ENCODE measurements around the gene SGMS1.

DNA sequence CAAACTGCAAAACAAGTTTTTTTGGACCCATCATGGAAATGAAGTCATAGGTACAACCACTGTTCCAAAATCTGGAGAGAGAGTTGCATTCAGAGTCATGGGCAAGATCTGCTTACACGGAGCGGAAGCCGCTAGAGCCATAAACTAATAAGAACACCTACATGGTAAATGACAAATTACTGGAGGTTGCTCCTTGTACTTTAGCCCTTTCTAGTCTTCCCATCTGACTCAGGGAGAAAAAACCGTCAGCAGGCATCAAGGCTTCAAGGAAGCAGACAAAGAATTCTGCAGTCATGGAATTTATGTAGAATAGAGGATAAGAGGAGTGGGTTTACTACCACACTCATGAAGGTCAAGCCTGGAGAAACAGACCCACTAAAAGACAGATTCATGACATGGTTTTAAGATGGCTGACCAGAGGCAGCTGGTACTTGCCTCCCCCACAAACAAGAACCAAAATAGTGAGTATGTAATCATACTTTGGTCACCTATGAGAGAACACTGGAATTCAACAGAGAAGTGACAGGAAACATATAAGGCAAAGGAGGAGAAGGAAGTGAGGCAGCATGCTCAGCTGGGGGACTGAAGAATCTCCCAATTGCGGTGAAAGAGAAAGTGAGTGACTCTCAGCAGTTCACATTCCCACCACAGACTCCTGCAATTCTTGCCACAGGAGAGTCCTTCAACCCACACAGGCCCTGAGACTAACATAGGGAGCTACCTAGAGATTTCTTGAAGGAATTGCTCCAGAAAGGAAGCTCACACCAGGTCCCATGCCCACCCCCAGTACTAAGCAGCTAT lies 330.0 kb downstream of the SGMS1 start:
- TF ChIP-seq REST (IDR thresholded peaks at IDR 0.05; ENCODE audit: low read depth, low read length) (no peak), RAD21 (IDR thresholded peaks at IDR 0.05; ENCODE audit: low read length) (no peak), NFIC (IDR thresholded peaks at IDR 0.05; ENCODE audit: borderline replicate concordance) (no peak), POLR2AphosphoS5 (IDR thresholded peaks at IDR 0.05; ENCODE audit: low read depth, low read length) (no peak), SMC3 (IDR thresholded peaks at IDR 0.05; ENCODE audit: low read depth, low read length) (no peak), YY1 (IDR thresholded peaks at IDR 0.05; ENCODE audit: low read depth) (no peak), CHD2 (IDR thresholded peaks at IDR 0.05; ENCODE audit: low read length, partially characterized antibody) (no peak), RFX5 (IDR thresholded peaks at IDR 0.05; ENCODE audit: low read length) (no peak)
- TF ChIP-seq, protein P1, sequence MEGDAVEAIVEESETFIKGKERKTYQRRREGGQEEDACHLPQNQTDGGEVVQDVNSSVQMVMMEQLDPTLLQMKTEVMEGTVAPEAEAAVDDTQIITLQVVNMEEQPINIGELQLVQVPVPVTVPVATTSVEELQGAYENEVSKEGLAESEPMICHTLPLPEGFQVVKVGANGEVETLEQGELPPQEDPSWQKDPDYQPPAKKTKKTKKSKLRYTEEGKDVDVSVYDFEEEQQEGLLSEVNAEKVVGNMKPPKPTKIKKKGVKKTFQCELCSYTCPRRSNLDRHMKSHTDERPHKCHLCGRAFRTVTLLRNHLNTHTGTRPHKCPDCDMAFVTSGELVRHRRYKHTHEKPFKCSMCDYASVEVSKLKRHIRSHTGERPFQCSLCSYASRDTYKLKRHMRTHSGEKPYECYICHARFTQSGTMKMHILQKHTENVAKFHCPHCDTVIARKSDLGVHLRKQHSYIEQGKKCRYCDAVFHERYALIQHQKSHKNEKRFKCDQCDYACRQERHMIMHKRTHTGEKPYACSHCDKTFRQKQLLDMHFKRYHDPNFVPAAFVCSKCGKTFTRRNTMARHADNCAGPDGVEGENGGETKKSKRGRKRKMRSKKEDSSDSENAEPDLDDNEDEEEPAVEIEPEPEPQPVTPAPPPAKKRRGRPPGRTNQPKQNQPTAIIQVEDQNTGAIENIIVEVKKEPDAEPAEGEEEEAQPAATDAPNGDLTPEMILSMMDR (IDR thresholded peaks at IDR 0.05): no peak
- TF ChIP-seq, protein P2, sequence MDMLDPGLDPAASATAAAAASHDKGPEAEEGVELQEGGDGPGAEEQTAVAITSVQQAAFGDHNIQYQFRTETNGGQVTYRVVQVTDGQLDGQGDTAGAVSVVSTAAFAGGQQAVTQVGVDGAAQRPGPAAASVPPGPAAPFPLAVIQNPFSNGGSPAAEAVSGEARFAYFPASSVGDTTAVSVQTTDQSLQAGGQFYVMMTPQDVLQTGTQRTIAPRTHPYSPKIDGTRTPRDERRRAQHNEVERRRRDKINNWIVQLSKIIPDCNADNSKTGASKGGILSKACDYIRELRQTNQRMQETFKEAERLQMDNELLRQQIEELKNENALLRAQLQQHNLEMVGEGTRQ (IDR thresholded peaks at IDR 0.05; ENCODE audit: borderline replicate concordance, low read depth, low read length): no peak
